Astrocyte of the spinal cord (primary cell): ENCODE results near the gene MYBPHL.

Source experiments
- DNase-seq: peaks from one replicate; pipeline ENCODE4 v3.0.0; 2011; ENCODE audit warnings: low read depth, low spot score
- H3K4me3 ChIP-seq: 2 replicates; pipeline ENCODE4 v1.5.1; 2011; ENCODE audit warnings: low read depth, mild to moderate bottlenecking, low read length, moderate library complexity
- in situ Hi-C: cut with HindIII; loops from 2 replicates; pipeline ENCODE4 v1.10.0; 2017; ENCODE audit warnings: low sequenced_read_pairs
- TF ChIP-seq, protein P1 (sequence below): IDR thresholded peaks from 2 replicates; pipeline ENCODE4 v1.5.1; 2012; ENCODE audit warnings: low read depth, mild to moderate bottlenecking, low read length, inconsistent platforms

Gene MYBPHL

DNA sequence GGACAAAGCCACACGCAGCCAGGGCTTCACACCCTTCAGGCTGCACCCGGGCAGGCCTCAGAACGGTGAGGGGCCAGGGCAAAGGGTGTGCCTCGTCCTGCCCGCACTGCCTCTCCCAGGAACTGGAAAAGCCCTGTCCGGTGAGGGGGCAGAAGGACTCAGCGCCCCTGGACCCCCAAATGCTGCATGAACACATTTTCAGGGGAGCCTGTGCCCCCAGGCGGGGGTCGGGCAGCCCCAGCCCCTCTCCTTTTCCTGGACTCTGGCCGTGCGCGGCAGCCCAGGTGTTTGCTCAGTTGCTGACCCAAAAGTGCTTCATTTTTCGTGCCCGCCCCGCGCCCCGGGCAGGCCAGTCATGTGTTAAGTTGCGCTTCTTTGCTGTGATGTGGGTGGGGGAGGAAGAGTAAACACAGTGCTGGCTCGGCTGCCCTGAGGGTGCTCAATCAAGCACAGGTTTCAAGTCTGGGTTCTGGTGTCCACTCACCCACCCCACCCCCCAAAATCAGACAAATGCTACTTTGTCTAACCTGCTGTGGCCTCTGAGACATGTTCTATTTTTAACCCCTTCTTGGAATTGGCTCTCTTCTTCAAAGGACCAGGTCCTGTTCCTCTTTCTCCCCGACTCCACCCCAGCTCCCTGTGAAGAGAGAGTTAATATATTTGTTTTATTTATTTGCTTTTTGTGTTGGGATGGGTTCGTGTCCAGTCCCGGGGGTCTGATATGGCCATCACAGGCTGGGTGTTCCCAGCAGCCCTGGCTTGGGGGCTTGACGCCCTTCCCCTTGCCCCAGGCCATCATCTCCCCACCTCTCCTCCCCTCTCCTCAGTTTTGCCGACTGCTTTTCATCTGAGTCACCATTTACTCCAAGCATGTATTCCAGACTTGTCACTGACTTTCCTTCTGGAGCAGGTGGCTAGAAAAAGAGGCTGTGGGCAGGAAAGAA is 32.0 kb downstream of the MYBPHL start:
- TF ChIP-seq, protein P1, sequence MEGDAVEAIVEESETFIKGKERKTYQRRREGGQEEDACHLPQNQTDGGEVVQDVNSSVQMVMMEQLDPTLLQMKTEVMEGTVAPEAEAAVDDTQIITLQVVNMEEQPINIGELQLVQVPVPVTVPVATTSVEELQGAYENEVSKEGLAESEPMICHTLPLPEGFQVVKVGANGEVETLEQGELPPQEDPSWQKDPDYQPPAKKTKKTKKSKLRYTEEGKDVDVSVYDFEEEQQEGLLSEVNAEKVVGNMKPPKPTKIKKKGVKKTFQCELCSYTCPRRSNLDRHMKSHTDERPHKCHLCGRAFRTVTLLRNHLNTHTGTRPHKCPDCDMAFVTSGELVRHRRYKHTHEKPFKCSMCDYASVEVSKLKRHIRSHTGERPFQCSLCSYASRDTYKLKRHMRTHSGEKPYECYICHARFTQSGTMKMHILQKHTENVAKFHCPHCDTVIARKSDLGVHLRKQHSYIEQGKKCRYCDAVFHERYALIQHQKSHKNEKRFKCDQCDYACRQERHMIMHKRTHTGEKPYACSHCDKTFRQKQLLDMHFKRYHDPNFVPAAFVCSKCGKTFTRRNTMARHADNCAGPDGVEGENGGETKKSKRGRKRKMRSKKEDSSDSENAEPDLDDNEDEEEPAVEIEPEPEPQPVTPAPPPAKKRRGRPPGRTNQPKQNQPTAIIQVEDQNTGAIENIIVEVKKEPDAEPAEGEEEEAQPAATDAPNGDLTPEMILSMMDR = no peak
- peak; percentile 34 for DNase-seq
- in situ Hi-C loops = no loop called here
- no peak overlapping the region for H3K4me3 ChIP-seq

DNA sequence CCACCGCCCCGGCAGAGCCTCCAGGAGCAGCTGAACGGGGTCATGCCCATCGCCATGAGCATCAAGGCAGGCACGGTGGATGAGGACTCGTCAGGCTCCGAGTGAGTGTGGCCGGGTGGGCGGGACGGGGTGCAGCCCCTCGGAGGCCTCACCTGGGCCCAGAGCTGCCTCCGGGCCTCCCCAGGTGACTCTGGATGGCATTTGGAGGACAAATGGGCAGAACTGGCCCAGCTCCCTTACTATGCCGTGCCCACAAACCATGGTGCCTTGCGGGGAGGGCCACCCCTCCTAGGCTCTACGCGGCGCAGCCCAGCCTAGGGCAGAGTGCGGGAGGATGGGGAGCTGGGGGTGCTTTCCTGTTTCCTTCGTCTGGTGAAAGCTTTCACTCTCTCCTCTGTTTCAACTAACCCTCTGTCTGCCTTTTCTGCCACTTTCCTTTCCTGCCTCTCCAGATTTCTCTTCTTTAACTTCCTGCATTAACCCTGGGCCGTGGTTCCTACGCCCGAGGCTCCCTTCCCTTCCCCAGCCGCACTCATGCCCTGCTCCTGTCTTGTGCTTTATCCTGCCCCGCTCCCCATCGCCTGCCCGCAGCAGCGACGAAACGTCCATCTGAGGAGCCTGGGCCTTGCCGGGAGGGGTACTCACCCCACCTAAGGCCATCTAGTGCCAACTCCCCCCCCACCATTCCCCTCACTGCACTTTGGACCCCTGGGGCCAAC is 33.1 kb downstream of the MYBPHL start:
- DNase-seq = no peak
- H3K4me3 ChIP-seq = no peak overlapping the region

DNA sequence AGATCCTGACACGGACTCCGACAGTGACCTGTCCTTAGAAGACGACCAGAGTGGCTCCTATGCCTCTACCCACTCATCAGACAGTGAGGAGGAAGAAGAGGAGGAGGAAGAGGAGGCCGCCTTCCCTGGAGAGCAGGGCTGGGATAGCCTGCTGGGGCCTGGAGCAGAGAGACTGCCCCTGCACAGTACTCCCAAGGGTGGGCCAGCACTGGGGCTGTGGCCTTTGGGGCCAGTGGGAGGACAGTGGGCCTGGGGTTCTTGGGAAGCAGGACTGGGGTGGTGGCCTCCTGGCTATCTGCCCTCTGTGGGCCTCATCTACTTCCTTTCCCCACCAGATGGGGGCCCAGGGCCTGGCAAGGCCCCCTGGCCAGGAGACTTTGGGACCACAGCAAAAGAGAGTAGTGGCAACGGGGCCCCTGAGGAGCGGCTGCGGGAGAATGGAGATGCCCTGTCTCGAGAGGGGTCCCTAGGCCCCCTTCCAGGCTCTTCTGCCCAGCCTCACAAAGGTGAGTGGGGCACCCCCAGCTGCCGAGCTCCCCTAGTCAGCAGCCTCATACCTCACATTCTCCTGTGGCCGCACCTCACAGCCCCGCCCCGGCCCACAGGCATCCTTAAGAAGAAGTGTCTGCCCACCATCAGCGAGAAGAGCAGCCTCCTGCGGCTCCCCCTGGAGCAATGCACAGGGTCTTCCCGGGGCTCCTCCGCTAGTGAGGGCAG is 33.8 kb downstream of the MYBPHL start:
- no peak overlapping the region for H3K4me3 ChIP-seq
- DNase-seq = no peak
- in situ Hi-C loops = no loop called here
- TF ChIP-seq, protein P1 = no peak

More for the DNA sequence above, 33.1 kb downstream of the MYBPHL start:
- TF ChIP-seq, protein P1 = no peak
- in situ Hi-C loops = no loop called here

DNA sequence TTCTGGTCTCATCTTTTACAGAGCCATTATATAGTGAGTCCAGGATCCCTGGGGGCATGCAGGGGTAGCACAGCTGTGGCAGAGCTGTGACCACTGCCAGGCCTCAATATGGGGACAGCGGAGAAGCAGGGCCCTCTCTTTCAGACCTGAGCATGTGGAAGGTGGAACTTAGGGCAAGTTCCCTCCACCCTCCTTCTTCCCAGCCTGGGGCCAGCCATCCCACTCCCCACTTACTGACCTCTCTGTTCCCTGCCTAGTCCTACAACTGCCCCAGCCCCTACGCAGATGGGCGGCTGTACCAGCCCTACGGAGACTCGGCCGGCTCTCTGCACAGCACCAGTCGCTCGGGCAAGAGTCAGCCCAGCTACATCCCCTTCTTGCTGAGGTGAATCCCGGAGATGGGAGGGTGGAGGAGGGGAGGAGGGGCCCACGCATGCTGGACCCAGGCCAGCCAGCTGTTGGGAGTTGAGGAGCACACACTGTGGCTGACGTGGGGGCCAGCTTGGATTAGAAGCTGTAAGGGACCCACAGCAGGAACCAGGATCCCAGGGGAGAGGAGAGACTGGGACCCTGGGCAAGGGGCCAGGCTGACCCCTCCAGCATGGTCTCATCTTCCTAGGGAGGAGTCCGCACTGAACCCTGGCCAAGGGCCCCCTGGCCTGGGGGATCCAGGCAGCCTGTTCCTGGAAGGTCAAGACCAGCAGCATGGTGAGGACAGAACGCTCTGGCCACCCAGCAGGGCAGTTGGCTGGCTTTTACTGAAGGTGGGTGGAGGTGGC is 34.6 kb downstream of the MYBPHL start:
- no peak for DNase-seq
- in situ Hi-C loops = no loop called here
- TF ChIP-seq, protein P1 = no peak
- no peak overlapping the region for H3K4me3 ChIP-seq

DNA sequence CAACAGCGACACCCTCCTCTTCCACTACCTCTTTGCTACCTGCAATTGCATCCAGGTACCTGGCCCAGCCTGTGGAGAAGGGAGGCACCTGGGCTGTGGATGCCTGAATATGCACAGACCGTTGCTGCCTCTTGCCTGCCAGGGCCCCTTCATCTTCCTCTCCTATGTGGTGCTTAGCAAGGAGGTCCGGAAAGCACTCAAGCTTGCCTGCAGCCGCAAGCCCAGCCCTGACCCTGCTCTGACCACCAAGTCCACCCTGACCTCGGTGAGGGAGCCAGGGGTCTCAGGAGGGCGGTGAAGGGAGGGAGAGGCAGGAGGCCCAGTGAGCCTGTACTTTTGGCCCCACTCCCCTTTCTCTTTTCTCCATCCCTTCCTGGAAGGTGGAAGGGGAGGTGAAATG is 35.4 kb downstream of the MYBPHL start:
- TF ChIP-seq, protein P1 = no peak
- in situ Hi-C loops = no loop called here
- no peak for DNase-seq
- H3K4me3 ChIP-seq = no peak overlapping the region
